ENCODE results near the gene MEGF9.
A peak's percentile ranks its signal among the peaks of the same experiment; 100 is the strongest.
"Not testable (repeated sequence)": the region's sequence is repeated elsewhere in the genome, so short reads cannot be mapped to it uniquely, and the experiment has no call there.

The MEGF9 gene

DNA sequence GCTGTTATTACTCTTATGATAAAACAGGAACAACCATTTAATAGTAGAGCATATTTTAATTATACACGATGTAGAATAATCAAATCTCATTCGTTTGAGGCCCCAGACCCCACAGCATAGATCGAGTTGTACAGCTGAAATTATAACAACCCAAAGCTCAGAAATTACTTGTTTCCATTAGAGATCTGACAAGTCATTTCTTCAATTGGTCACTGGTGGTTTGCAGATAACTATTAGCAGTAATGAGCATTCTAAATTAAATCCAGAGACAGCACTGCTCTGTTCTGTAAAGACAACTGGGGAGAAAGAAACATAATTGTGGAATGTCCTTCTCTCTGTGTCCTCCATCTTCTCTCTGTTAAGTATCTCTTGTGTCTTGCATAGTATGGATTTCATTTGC is 147.2 kb downstream of the MEGF9 start:
- Mint-ChIP-seq H3K27me3 (no peaks in the 10 kb centered on the region), H3K36me3 (peaks cover 65% of the 10 kb centered on the region), H3K4me1 (no peaks in the 10 kb centered on the region), H3K4me3 (no peak overlapping the region), H3K9me3 (no peaks in the 10 kb centered on the region), H3K27ac (no peak overlapping the region)
- no peak for DNase-seq
- CTCF ChIA-PET, result no interaction called here

GRCh38 chr9:120564589-120564988 is 149.7 kb downstream of the MEGF9 start:
- CTCF ChIA-PET, result no interaction called here
- Mint-ChIP-seq H3K4me1 (no peaks in the 10 kb centered on the region), H3K27ac (no peak overlapping the region), H3K9me3 (no peaks in the 10 kb centered on the region), H3K4me3 (no peak overlapping the region), H3K27me3 (no peaks in the 10 kb centered on the region), H3K36me3 (peaks cover 62% of the 10 kb centered on the region)
- no peak for DNase-seq

DNA sequence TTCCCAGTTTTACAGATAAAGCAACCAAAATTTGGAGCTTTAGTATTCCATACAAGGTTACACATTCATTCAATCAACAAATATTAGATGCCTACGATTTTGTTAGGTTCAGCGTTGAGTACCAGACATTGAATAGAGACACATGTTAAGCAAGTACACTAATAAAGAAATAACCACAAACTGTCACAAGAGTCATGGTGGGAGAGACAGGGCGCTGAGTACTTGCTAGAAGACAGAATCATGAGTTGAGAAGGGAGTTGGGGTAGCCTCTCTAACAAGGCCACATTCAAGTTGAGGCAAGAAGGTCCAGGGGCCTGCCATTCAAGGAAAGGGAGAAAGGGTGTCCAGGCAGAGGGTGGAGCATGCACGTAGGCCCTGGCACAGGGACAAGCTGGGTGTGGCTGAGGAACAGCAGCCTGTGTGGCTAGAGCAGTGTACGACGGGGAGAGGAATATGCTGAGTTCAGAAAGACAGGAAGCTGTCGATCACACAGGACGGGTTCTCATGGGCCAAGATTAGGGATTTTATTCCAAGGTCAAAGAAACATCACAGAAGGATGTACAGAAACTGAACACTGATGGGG is 151.3 kb downstream of the MEGF9 start:
- no peak for DNase-seq
- CTCF ChIA-PET, result no interaction called here
- Mint-ChIP-seq H3K27me3 (no peaks in the 10 kb centered on the region), H3K4me3 (no peak overlapping the region), H3K9me3 (no peaks in the 10 kb centered on the region), H3K27ac (no peak overlapping the region), H3K4me1 (no peaks in the 10 kb centered on the region), H3K36me3 (peaks cover 59% of the 10 kb centered on the region)

DNA sequence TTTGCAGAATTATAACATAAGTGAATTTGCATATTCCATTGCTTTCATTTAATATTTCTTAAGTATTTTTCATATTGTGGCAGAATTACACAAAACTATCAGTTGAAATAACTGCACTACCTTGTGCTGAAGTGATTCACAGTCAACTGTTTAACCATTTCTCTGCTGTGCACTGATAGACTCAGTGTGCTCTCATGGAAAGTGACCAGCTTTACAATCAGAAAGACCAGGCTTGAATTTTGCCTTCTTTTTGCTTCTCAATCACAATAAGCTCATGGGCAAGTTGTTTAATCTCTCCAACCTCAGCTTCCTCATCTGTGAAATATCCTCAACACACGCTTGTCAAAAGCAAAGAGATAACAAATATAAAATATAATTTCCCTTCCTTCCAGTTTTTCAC is 152.6 kb downstream of the MEGF9 start:
- no peaks in the 10 kb centered on the region for H3K9me3 Mint-ChIP-seq
- no peak for DNase-seq
- H3K27me3 Mint-ChIP-seq, result no peaks in the 10 kb centered on the region
- no peak overlapping the region for H3K4me3 Mint-ChIP-seq
- no peak overlapping the region for H3K27ac Mint-ChIP-seq
- H3K36me3 Mint-ChIP-seq, result peaks cover 56% of the 10 kb centered on the region
- no peaks in the 10 kb centered on the region for H3K4me1 Mint-ChIP-seq
- CTCF ChIA-PET, result no interaction called here

- peaks cover 55% of the 10 kb centered on the region for H3K36me3 Mint-ChIP-seq
- H3K4me3 Mint-ChIP-seq, result no peak overlapping the region
- no peak for DNase-seq
- H3K27me3 Mint-ChIP-seq, result no peaks in the 10 kb centered on the region
- H3K27ac Mint-ChIP-seq, result no peak overlapping the region
- CTCF ChIA-PET, result interaction anchor here (0.7 to 0.8 kb wide), 2 partner anchors 16 to 19 kb away, joined by 3 read pairs; no protein-coding TSS in a partner anchor
- no peaks in the 10 kb centered on the region for H3K4me1 Mint-ChIP-seq
- H3K9me3 Mint-ChIP-seq, result no peaks in the 10 kb centered on the region
Measured at GRCh38 chr9:120559546-120559945, 154.7 kb downstream of the MEGF9 start.

DNA sequence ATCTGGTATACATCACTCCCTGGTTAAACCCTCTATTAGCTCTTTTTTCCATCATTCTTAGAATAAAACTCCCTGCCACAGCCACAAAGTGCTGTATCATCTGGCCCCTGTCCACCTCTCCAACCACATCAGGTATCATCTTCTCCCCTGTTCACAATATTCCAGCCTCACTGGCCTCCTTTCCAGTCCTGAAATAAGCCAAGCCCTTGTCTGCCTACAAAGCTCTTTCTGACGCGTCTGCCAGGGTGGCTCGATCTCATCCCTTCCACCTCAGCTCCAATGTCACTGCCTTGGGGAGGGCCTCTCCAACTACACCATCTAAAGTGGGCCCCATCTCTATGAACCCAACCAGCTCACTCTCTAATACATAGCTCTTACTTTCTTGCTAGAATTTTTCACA is 155.8 kb downstream of the MEGF9 start:
- H3K36me3 Mint-ChIP-seq, result peaks cover 54% of the 10 kb centered on the region
- CTCF ChIA-PET, result no interaction called here
- no peaks in the 10 kb centered on the region for H3K4me1 Mint-ChIP-seq
- H3K27me3 Mint-ChIP-seq, result no peaks in the 10 kb centered on the region
- H3K9me3 Mint-ChIP-seq, result no peaks in the 10 kb centered on the region
- peak overlapping the region; percentile 12 for H3K27ac Mint-ChIP-seq
- no peak overlapping the region for H3K4me3 Mint-ChIP-seq
- no peak for DNase-seq

DNA sequence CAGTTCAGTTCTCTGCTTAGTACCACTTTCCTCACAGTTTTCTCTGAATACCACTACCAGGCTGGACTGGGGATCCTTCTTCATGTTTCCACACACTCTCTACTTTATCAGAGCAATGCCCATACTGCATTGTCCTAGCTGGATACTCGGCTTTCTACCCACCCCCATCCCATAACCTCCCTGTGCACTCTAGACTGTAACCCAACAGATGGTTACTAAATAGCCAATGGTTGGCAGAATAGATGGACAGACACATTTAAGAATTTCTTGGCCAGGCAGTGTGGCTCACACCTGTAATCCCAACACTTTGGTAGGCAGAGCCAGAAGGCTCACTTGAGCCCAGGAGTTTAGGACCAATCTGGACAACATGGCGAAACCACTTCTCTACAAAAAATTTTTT is 157.1 kb downstream of the MEGF9 start:
- CTCF ChIA-PET, result no interaction called here
- Mint-ChIP-seq H3K4me3 (no peak overlapping the region), H3K27me3 (no peaks in the 10 kb centered on the region), H3K9me3 (no peaks in the 10 kb centered on the region), H3K4me1 (no peaks in the 10 kb centered on the region), H3K27ac (no peak overlapping the region), H3K36me3 (peaks cover 49% of the 10 kb centered on the region)
- no peak for DNase-seq

GRCh38 chr9:120556775-120557174 is 157.5 kb downstream of the MEGF9 start:
- H3K4me3 Mint-ChIP-seq, result no peak overlapping the region
- CTCF ChIA-PET, result no interaction called here
- no peaks in the 10 kb centered on the region for H3K27me3 Mint-ChIP-seq
- H3K4me1 Mint-ChIP-seq, result no peaks in the 10 kb centered on the region
- DNase-seq, result no peak
- H3K36me3 Mint-ChIP-seq, result peaks cover 46% of the 10 kb centered on the region
- H3K27ac Mint-ChIP-seq, result no peak overlapping the region
- H3K9me3 Mint-ChIP-seq, result no peaks in the 10 kb centered on the region

GRCh38 chr9:120555839-120556238 is 158.4 kb downstream of the MEGF9 start:
- H3K4me3 Mint-ChIP-seq, result no peak overlapping the region
- peaks cover 54% of the 10 kb centered on the region for H3K36me3 Mint-ChIP-seq
- no peaks in the 10 kb centered on the region for H3K4me1 Mint-ChIP-seq
- no peaks in the 10 kb centered on the region for H3K9me3 Mint-ChIP-seq
- CTCF ChIA-PET, result interaction anchor here (0.6 to 0.7 kb wide), 3 partner anchors 14 to 893 kb away, joined by 3 read pairs; no protein-coding TSS in a partner anchor
- no peak for DNase-seq
- no peak overlapping the region for H3K27ac Mint-ChIP-seq
- no peaks in the 10 kb centered on the region for H3K27me3 Mint-ChIP-seq

DNA sequence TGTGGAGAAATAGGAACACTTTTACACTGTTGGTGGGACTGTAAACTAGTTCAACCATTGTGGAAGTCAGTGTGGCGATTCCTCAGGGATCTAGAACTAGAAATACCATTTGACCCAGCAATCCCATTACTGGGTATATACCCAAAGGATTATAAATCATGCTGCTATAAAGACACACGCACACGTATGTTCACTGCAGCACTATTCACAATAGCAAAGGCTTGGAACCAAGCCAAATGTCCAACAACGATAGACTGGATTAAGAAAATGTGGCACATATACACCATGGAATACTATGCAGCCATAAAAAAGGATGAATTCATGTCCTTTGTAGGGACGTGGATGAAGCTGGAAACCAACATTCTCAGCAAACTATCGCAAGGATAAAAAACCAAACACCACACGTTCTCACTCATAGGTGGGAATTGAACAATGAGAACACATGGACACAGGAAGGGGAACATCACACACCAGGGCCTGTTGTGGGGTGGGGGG is 162.0 kb downstream of the MEGF9 start:
- H3K27me3 Mint-ChIP-seq, H3K4me3 Mint-ChIP-seq, H3K27ac Mint-ChIP-seq, H3K9me3 Mint-ChIP-seq, H3K4me1 Mint-ChIP-seq, CTCF ChIA-PET, DNase-seq: not testable (repeated sequence)
- peaks cover 63% of the 10 kb centered on the region for H3K36me3 Mint-ChIP-seq

Data from activated naive CD4-positive, alpha-beta T cell treated with anti-CD3 and anti-CD28 coated beads, Interleukin-2, amount 10 ng/mL, durations not matched to agents 7 days and 5 days (primary cell).